Mesenteric fat pad (tissue), 1 donor: ENCODE measurements around the gene NCLN. TPM values are rescaled to one million over a fixed set of nuclear protein-coding genes. Genes with fewer than 3 reads are reported as not detected.
"Not testable (repeated sequence)": the region's sequence is repeated elsewhere in the genome, so short reads cannot be mapped to it uniquely, and the experiment has no call there.

Source experiments
- DNase-seq: peaks from one replicate; pipeline ENCODE4 v3.0.0-alpha.2; 2020; ENCODE audit warnings: low spot score
- total RNA-seq: library from RNA; stranded (reverse); fragmentation: NEBNext Ultra II Directional; extraction: Animal tissue kit (Norgen Biotek cat#: 25700); gene quantifications from one replicate; pipeline ENCODE4 v1.2.1, GENCODE V29; 2021
- donor health status: DM: yes; HTN: yes; CAD: no.

Gene NCLN
- total RNA-seq, 1 donor from 2014 or later = 74.6 TPM

GRCh38 chr19:3154447-3154846 lies 31.3 kb upstream of the NCLN start:
- not testable (repeated sequence) for DNase-seq

DNA sequence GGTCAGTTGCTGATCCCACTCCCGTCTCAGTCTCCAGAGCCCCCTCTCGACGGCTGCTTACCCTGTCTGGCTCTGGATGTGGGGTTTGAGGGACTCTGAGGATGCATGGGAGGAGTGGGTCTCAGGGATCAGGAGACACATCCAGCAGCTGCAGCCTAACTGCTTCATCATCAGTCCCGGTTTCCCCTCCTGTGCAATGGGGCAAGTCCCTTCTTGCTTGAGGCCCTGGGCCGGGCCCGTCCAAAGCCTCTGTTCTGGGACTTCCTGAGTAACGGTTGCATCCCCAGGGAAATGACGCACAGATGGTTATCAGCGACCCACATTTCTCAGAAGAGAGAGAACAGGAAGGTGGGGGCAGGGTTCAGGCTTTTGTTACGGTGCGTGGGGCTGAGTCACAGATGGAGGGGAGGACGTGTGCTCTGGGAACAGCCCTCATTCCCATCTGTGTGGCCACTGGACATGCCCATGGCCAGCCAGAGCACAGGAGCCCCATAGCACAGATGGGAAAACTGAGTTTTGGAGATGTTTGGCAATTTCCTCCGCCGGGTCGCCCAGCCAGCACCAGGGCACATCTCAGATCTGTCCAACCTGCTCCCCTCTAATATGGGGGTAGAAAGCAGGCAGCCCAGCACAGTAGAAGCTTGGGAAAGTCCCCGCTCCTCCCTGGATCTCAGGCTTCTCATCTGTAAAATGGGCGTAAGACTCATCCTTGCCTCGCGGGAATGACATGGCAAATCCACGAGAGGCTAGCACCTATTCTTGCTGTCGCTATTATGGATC lies 30.6 kb upstream of the NCLN start:
- no peak for DNase-seq

DNA sequence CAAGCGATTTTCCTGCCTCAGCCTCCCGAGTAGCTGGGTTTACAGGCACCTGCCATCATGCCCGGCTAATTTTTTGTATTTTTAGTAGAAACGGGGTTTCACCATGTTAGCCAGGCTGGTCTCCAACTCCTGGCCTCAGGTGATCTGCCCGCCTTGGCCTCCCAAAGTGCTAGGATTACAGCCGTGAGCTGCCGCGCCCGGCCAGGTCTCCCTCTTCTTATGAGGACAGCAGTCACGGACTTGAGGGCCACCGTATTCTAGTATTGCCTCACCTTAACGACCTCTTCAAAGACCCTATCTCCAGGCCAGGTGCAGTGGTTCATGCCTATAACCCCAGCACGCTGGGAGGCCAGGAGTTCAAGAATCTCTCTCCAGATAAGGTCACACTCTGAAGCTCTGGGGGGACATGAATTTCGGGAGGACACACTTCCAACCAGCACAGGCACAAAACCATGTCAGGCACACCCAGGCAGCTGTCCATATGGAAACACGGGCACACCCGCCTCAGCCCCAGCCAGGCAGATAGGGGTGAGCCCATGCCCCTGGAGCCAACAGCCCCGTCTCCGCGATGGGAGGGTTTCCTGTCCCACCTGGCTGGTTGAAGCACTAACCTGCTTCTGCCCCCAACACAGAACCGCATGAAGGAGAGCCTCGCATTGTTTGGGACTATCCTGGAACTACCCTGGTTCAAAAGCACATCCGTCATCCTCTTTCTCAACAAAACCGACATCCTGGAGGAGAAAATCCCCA lies 28.5 kb upstream of the NCLN start:
- DNase-seq = no peak

DNA sequence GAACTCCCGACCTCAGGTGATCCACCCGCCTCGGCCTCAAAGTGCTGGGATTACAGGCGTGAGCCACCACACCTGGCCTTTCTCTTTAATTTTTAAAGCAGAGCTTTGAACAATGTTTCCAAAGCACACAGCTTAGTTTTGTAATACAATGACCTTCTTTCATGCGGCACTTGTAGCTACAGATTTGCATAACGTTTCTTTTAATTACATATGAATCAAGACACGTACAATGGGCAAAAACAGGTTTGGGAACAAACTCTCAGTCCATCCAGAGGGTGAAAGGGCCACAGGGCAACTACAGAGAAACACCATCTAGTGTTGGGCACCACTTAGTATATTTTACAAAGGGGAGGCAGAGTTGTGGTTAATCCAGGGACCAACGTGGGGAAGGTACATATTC lies 26.2 kb upstream of the NCLN start:
- no peak for DNase-seq

- DNase-seq = no peak
Measured at GRCh38 chr19:3160219-3160618, 25.5 kb upstream of the NCLN start.

- DNase-seq = no peak
Measured at GRCh38 chr19:3161453-3161852, 24.3 kb upstream of the NCLN start.

DNA sequence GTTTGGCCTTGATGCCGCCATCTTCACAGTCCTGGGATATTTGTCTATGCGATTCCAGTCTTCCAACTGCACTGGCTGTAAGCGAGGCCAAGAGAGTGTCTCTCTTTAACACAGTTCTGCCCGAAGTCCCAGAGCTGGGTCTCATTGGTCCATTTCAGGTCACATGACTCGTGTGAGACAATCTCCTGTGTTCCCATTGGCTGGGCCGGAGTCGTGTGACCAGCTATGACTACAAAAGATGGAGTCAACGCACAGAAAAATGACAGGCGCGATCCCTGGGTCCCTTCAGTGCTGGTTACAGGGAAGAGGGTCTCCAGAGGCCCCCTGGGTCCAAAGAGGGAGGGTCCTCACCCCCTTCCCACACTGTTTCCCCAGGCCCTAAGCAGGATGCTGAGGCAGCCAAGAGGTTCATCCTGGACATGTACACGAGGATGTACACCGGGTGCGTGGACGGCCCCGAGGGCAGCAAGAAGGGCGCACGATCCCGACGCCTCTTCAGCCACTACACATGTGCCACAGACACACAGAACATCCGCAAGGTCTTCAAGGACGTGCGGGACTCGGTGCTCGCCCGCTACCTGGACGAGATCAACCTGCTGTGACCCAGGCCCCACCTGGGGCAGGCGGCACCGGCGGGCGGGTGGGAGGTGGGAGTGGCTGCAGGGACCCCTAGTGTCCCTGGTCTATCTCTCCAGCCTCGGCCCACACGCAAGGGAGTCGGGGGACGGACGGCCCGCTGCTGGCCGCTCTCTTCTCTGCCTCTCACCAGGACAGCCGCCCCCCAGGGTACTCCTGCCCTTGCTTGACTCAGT lies 23.1 kb upstream of the NCLN start:
- DNase-seq = no peak

DNA sequence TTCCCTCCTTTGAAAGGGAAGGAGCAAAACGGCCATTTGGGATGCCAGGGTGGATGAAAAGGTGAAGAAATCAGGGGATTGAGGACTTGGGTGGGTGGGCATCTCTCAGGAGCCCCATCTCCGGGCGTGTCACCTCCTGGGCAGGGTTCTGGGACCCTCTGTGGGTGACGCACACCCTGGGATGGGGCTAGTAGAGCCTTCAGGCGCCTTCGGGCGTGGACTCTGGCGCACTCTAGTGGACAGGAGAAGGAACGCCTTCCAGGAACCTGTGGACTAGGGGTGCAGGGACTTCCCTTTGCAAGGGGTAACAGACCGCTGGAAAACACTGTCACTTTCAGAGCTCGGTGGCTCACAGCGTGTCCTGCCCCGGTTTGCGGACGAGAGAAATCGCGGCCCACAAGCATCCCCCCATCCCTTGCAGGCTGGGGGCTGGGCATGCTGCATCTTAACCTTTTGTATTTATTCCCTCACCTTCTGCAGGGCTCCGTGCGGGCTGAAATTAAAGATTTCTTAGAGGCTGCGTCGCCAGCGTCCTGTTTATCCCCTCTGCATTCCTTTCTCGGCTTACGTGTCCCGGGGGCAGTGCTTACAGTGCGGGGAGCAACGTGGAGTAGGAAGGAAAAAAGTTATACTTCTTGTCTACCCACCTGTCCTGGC lies 22.4 kb upstream of the NCLN start:
- DNase-seq = no peak

DNA sequence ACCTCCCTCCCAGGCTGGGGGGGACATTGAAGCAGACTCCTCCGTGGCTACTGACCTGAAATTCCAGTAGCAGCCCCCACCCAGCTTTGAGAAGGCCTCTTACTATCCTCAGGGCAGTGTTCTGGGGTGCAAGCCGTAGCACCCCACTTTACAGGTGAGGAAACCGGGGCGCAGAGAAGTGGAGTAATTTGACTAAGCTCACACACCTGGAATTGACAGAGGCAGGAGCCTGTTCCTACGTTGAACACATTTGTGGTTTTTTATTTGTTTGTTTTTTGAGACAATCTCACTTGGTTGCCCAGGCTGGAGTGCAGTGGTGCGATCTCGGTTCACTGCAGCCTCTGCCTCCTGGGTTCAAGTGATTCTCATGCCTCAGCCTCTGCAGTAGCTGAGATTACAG lies 21.8 kb upstream of the NCLN start:
- no peak for DNase-seq

GRCh38 chr19:3167533-3168272 lies 18.0 kb upstream of the NCLN start:
- DNase-seq = no peak

DNA sequence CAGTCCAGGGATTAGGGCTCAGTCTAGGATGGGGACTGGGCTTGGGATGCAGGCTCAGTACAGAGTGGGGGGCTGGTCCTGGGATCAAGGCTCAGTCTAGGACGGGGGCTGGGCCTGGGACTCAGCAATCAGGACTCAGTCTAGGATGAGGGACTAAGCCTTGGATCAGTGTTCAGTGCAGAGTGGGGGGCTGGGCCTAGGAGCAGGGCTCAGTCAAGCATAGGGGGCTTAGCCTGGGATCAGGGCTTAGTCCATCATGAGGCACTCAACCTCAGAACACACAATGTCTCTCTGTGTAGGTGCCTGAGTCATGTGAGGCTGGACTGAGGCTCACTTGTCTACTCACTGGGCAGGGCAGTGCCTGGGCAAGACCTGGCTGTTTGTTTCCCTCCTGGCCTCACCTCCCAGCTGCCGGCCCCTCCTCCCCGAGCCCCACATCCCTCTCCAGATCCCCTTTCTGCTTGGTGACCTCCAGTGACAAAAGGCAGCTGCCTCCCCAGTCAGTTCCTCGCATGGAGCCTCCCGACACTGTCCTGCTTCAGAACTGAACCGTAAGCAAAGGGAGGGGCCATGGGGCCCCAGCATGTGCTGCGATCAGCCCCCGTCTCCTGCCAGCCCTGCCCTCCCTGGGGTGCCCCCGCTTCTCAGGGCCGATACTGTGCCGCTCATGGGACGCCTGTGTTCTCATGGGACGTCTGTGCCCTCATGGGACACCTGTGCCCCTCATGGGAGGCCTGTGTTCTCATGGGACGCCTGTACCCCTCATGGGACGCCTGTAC lies 13.6 kb upstream of the NCLN start:
- no peak for DNase-seq

- DNase-seq = not testable (repeated sequence)
Measured at GRCh38 chr19:3172673-3173000, 13.1 kb upstream of the NCLN start.

DNA sequence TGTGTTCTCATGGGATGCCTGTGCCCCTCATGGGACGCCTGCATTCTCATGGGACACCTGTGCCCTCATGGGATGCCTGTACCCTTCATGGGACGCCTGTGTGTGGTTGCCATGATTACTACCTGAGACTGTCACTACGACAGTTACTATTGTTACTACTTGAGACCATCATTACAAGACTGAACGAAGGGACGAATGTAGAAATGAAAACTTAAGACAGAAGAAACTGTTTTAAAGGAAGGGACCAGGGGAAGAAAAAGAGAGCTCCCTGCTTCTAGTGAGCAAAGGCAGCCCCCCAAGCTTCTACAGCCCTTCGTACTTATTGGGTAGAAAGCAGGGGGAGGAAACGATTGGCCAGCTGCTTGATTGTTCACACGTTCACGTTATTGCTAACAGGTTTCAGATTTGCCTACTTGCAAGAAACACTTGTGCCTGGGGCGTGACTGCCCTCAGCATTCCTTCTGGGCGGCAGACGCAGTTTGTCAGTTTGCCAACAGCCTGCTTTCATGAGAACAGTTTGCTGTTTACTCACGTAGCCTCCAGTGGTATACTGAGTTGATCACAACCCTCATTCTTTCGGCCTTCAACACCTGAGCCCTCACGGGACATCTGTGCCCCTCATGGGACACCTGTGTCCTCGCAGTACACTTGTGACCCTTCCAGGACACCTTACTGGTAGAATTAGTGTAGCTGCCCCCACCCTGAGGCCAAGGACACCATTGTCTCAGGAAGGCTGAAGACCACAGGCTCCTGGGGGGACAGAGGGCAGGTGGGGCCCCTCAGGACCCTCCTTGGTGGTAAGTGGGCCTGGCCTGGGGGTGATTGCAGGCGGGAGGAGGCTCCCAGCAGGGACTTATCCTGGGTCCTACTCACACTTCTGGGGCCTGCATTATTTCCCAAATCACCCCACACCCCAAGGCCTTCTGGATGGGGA lies 9.7 kb upstream of the NCLN start:
- no peak for DNase-seq

GRCh38 chr19:3176715-3177501 lies 8.8 kb upstream of the NCLN start:
- no peak for DNase-seq

DNA sequence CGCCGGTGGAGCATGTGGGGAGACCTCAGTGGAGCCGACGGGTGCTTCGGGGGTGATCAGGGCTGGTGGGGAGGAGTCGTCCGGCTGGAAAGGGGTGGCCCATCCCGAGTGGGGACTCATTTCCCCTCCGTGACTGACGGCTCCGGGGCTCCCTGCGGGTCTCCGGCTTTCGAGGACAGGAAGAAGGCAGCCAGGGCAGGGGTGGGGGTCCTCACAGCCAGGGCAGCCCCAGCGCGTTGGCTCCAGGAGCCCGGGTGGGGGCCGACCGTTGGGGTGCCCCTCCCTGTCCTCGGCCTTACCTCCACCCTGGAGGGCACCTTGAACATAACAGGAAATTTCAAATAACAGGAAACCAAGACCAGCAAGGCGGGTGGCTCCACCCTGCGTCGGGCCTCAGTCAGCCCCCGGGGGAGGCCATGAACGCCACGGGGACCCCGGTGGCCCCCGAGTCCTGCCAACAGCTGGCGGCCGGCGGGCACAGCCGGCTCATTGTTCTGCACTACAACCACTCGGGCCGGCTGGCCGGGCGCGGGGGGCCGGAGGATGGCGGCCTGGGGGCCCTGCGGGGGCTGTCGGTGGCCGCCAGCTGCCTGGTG lies 7.3 kb upstream of the NCLN start, which contains the start of gene S1PR4:
S1PR4 (plus strand) TSS at position 393 of the 596 bp plus-strand sequence; CDS start at position 417, 24 bp downstream.
- no peak for DNase-seq

DNA sequence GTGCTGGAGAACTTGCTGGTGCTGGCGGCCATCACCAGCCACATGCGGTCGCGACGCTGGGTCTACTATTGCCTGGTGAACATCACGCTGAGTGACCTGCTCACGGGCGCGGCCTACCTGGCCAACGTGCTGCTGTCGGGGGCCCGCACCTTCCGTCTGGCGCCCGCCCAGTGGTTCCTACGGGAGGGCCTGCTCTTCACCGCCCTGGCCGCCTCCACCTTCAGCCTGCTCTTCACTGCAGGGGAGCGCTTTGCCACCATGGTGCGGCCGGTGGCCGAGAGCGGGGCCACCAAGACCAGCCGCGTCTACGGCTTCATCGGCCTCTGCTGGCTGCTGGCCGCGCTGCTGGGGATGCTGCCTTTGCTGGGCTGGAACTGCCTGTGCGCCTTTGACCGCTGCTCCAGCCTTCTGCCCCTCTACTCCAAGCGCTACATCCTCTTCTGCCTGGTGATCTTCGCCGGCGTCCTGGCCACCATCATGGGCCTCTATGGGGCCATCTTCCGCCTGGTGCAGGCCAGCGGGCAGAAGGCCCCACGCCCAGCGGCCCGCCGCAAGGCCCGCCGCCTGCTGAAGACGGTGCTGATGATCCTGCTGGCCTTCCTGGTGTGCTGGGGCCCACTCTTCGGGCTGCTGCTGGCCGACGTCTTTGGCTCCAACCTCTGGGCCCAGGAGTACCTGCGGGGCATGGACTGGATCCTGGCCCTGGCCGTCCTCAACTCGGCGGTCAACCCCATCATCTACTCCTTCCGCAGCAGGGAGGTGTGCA lies 6.6 kb upstream of the NCLN start:
- no peak for DNase-seq
